ENCODE results near the gene MED27.

The MED27 gene

DNA sequence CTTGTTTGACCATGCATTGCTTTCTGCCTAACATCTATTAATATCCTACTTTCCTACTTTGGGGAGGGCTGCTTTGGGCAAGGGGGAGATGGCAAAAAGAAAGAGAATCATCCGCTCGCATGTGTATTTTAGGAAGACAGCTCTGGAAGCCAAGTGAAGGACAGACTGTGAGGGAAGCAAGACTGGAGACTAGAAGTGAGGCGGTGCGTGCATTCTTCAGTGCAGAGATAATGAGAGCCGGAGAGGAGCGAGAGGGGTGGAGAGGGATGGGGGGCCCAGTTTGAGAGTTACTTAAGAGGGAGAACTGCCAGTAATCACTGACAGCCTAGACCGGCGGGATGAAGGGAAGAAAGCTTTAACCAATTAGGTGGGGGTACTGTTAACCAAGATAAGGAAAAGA is 188.1 kb downstream of the MED27 start:
- H3K27ac ChIP-seq (replicated peaks) = no peak overlapping the region
- no peak overlapping the region for H3K4me3 ChIP-seq (replicated peaks; ENCODE audit: insufficient read depth, low read length)
- no peak for TF ChIP-seq SPI1 (IDR thresholded peaks at IDR 0.05; ENCODE audit: borderline replicate concordance, low read depth)
- TF ChIP-seq, protein P1, sequence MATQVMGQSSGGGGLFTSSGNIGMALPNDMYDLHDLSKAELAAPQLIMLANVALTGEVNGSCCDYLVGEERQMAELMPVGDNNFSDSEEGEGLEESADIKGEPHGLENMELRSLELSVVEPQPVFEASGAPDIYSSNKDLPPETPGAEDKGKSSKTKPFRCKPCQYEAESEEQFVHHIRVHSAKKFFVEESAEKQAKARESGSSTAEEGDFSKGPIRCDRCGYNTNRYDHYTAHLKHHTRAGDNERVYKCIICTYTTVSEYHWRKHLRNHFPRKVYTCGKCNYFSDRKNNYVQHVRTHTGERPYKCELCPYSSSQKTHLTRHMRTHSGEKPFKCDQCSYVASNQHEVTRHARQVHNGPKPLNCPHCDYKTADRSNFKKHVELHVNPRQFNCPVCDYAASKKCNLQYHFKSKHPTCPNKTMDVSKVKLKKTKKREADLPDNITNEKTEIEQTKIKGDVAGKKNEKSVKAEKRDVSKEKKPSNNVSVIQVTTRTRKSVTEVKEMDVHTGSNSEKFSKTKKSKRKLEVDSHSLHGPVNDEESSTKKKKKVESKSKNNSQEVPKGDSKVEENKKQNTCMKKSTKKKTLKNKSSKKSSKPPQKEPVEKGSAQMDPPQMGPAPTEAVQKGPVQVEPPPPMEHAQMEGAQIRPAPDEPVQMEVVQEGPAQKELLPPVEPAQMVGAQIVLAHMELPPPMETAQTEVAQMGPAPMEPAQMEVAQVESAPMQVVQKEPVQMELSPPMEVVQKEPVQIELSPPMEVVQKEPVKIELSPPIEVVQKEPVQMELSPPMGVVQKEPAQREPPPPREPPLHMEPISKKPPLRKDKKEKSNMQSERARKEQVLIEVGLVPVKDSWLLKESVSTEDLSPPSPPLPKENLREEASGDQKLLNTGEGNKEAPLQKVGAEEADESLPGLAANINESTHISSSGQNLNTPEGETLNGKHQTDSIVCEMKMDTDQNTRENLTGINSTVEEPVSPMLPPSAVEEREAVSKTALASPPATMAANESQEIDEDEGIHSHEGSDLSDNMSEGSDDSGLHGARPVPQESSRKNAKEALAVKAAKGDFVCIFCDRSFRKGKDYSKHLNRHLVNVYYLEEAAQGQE (IDR thresholded peaks at IDR 0.05; ENCODE audit: insufficient replicate concordance, low read depth) = no peak
- no peak for TF ChIP-seq POLR2AphosphoS5 (IDR thresholded peaks at IDR 0.05; ENCODE audit: low read depth)
- TF ChIP-seq GABPA (IDR thresholded peaks at IDR 0.05; ENCODE audit: low read depth) = no peak
- TF ChIP-seq, protein P2, sequence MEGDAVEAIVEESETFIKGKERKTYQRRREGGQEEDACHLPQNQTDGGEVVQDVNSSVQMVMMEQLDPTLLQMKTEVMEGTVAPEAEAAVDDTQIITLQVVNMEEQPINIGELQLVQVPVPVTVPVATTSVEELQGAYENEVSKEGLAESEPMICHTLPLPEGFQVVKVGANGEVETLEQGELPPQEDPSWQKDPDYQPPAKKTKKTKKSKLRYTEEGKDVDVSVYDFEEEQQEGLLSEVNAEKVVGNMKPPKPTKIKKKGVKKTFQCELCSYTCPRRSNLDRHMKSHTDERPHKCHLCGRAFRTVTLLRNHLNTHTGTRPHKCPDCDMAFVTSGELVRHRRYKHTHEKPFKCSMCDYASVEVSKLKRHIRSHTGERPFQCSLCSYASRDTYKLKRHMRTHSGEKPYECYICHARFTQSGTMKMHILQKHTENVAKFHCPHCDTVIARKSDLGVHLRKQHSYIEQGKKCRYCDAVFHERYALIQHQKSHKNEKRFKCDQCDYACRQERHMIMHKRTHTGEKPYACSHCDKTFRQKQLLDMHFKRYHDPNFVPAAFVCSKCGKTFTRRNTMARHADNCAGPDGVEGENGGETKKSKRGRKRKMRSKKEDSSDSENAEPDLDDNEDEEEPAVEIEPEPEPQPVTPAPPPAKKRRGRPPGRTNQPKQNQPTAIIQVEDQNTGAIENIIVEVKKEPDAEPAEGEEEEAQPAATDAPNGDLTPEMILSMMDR (IDR thresholded peaks at IDR 0.05; ENCODE audit: insufficient read depth, low read length) = no peak
- no peaks in the 10 kb centered on the region for H3K27me3 ChIP-seq (ENCODE audit: insufficient read depth, poor library complexity, severe bottlenecking)
- DNase-seq (ENCODE audit: low read depth in 1 of 2, low spot score in 1 of 2) = no peak

DNA sequence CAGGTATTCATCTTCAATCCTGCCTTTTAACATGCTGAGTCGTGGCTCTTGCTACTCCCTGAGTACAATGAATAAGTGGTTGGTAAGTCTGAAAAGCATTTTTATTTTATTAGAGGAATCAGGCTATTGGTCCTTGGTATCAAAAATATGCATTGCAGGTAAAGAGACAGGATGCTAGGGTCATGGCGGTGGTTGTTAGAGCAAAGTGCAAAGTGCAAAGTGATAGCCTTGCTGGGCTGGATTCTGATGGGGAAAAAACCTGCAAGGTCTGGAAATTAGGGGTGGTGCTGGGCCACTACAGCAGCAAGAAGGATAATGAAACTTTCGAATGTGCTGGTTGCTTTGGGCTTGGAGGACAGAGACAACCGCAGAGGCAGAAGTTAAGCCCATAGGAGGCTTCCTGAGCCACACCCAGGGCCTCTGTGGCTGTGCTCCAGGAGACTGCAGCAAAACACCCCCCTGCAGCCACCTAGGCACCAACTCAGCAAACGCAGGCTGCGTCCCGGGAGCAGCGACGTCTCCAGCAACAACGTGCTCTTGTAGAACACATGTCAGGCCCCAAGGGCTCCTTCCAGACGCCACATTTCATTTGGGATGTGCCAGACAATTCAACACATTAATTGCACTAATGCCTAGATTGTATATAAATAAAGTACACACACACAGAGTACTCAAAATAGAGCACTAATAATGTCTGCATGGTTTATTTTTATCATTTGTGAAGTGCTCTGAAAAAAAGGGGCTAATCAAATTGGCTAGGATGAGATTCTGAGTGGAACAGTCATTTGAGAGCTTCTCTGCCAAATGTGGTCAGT is 190.0 kb downstream of the MED27 start:
- TF ChIP-seq, protein P2 (IDR thresholded peaks at IDR 0.05; ENCODE audit: insufficient read depth, low read length) = no peak
- TF ChIP-seq POLR2AphosphoS5 (IDR thresholded peaks at IDR 0.05; ENCODE audit: low read depth) (no peak), SPI1 (IDR thresholded peaks at IDR 0.05; ENCODE audit: borderline replicate concordance, low read depth) (no peak), GABPA (IDR thresholded peaks at IDR 0.05; ENCODE audit: low read depth) (no peak)
- TF ChIP-seq, protein P1 (IDR thresholded peaks at IDR 0.05; ENCODE audit: insufficient replicate concordance, low read depth) = no peak
- no peak overlapping the region for H3K4me3 ChIP-seq (replicated peaks; ENCODE audit: insufficient read depth, low read length)
- no peak for DNase-seq (ENCODE audit: low read depth in 1 of 2, low spot score in 1 of 2)
- no peaks in the 10 kb centered on the region for H3K27me3 ChIP-seq (ENCODE audit: insufficient read depth, poor library complexity, severe bottlenecking)
- no peak overlapping the region for H3K27ac ChIP-seq (replicated peaks)

DNA sequence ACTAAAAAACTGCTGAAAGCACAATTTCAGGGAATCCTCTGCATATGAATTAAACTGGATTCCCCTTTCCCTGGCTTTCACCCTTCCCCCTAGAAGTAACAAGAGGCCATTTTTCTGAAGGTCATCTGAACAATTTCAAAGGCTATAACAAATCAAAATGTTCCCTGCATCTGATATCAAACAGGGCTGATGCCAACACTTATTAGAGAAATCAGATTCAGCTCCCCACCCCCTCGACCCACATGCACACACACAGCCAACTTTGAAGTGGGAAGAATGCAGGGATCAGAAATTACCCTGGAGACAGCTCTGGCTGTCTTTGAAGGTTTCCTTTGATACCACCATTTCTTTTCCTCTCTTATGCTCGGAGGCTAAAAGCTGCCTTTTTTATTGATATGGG is 190.7 kb downstream of the MED27 start:
- Histone ChIP-seq H3K27ac (replicated peaks) (no peak overlapping the region), H3K27me3 (ENCODE audit: insufficient read depth, poor library complexity, severe bottlenecking) (no peaks in the 10 kb centered on the region), H3K4me3 (replicated peaks; ENCODE audit: insufficient read depth, low read length) (no peak overlapping the region)
- no peak for DNase-seq (ENCODE audit: low read depth in 1 of 2, low spot score in 1 of 2)
- TF ChIP-seq GABPA (IDR thresholded peaks at IDR 0.05; ENCODE audit: low read depth) = no peak

DNA sequence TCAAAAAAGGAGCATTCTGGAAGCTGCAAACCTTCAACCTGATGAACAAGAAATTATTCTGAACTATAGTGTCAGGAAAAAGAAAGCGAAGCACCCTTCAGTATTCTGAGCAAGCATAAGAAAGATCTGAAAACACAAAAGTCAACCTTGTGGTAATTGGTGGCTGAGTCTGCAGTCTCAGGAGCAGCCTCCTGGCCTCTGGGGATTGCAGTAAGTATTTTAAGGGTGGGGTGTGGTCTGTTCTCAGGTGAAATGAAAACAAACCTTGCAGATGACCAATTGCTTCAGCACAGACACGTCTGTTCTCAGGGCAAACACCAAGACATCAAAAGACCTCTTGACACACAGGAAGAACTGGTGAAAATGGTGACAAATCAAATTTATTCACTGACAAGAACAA is 192.0 kb downstream of the MED27 start:
- H3K27me3 ChIP-seq (ENCODE audit: insufficient read depth, poor library complexity, severe bottlenecking) = no peaks in the 10 kb centered on the region
- no peak for DNase-seq (ENCODE audit: low read depth in 1 of 2, low spot score in 1 of 2)
- TF ChIP-seq, protein P1 (IDR thresholded peaks at IDR 0.05; ENCODE audit: insufficient replicate concordance, low read depth) = no peak
- no peak for TF ChIP-seq SPI1 (IDR thresholded peaks at IDR 0.05; ENCODE audit: borderline replicate concordance, low read depth)
- no peak for TF ChIP-seq GABPA (IDR thresholded peaks at IDR 0.05; ENCODE audit: low read depth)
- TF ChIP-seq, protein P2 (IDR thresholded peaks at IDR 0.05; ENCODE audit: insufficient read depth, low read length) = no peak
- no peak overlapping the region for H3K27ac ChIP-seq (replicated peaks)
- no peak overlapping the region for H3K4me3 ChIP-seq (replicated peaks; ENCODE audit: insufficient read depth, low read length)

Data from HL-60 (cell line).